Measurements from ENCODE around the gene NPR2. TPM values are rescaled to one million over a fixed set of nuclear protein-coding genes. Genes with fewer than 3 reads are reported as not detected.

The NPR2 gene
- total and polyA plus RNA-seq, 2 of the 13 experiments (the other 11 are each of a cell fraction or from before 2014, with no cell fraction given): 7.4 to 9.4 TPM

DNA sequence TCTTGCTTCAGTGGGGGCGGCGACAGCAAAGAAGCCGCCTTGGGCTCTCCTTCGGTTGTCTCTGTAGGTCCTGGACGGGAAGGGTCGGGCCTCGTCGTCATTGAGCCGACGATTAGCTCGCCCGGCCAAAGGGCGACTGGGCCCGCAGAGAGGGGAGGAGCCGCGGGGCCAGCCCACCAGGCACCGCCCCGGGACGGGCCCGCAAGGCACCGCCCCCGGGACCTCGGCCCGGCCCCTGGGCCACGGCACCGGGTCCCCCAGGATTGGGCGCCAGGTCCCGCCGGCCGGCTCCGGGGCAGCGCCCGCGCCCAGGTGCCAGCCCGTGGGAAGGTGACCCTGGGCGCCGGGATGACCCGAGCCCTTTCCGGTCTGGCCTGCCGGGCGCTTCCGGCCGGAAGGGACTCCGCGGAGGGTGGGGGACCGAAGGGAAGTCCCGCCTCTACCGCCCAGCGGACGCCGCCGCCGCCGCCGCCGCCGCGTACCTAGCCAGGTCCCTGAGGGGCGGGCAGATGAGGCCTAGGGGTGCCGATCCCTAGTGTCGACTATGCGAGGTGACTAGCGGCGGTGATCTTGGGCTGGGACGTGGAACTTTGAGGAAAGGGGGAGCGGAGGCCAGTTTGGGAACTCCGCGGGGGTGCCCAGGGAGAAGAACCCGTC lies 42.4 kb upstream of the NPR2 start, which contains the start of the genes GBA2 and RGP1 (continued):
- TF ChIP-seq, protein P1, sequence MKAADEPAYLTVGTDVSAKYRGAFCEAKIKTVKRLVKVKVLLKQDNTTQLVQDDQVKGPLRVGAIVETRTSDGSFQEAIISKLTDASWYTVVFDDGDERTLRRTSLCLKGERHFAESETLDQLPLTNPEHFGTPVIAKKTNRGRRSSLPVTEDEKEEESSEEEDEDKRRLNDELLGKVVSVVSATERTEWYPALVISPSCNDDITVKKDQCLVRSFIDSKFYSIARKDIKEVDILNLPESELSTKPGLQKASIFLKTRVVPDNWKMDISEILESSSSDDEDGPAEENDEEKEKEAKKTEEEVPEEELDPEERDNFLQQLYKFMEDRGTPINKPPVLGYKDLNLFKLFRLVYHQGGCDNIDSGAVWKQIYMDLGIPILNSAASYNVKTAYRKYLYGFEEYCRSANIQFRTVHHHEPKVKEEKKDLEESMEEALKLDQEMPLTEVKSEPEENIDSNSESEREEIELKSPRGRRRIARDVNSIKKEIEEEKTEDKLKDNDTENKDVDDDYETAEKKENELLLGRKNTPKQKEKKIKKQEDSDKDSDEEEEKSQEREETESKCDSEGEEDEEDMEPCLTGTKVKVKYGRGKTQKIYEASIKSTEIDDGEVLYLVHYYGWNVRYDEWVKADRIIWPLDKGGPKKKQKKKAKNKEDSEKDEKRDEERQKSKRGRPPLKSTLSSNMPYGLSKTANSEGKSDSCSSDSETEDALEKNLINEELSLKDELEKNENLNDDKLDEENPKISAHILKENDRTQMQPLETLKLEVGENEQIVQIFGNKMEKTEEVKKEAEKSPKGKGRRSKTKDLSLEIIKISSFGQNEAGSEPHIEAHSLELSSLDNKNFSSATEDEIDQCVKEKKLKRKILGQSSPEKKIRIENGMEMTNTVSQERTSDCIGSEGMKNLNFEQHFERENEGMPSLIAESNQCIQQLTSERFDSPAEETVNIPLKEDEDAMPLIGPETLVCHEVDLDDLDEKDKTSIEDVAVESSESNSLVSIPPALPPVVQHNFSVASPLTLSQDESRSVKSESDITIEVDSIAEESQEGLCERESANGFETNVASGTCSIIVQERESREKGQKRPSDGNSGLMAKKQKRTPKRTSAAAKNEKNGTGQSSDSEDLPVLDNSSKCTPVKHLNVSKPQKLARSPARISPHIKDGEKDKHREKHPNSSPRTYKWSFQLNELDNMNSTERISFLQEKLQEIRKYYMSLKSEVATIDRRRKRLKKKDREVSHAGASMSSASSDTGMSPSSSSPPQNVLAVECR (CRISPR knock-in tag; IDR thresholded peaks at IDR 0.05; ENCODE audit: borderline replicate concordance): peak; percentile 87
- peak; percentile 47; the same call in 1 of the 2 replicates for TF ChIP-seq ZNF143 (CRISPR knock-in tag; IDR thresholded peaks at IDR 0.05)
- peak; percentile 95 for TF ChIP-seq PHF8 (CRISPR knock-in tag; IDR thresholded peaks at IDR 0.05)
- TF ChIP-seq, protein P2, sequence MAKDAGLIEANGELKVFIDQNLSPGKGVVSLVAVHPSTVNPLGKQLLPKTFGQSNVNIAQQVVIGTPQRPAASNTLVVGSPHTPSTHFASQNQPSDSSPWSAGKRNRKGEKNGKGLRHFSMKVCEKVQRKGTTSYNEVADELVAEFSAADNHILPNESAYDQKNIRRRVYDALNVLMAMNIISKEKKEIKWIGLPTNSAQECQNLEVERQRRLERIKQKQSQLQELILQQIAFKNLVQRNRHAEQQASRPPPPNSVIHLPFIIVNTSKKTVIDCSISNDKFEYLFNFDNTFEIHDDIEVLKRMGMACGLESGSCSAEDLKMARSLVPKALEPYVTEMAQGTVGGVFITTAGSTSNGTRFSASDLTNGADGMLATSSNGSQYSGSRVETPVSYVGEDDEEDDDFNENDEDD (CRISPR knock-in tag; IDR thresholded peaks at IDR 0.05; ENCODE audit: borderline replicate concordance): peak; percentile 12; the same call in 1 of the 2 replicates
- peak; percentile 31; the same call in 1 of the 2 replicates for TF ChIP-seq HDAC2 (CRISPR knock-in tag; IDR thresholded peaks at IDR 0.05)
- TF ChIP-seq, protein P3, sequence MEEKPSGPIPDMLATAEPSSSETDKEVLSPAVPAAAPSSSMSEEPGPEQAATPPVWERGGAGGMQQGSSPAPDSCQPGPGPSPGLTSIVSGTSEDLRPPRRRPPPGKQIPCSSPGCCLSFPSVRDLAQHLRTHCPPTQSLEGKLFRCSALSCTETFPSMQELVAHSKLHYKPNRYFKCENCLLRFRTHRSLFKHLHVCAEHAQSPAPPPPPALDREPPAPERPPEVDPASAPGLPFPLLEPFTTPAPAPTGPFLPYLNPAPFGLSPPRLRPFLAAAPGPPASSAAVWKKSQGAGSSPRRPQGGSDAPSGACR (CRISPR knock-in tag; IDR thresholded peaks at IDR 0.05): no peak
- peak; percentile 29; the same call in 1 of the 2 replicates for TF ChIP-seq IRF2 (CRISPR knock-in tag; IDR thresholded peaks at IDR 0.05)
- no peak for TF ChIP-seq ZFP41 (CRISPR knock-in tag; IDR thresholded peaks at IDR 0.05; ENCODE audit: borderline replicate concordance)
- TF ChIP-seq, protein P4, sequence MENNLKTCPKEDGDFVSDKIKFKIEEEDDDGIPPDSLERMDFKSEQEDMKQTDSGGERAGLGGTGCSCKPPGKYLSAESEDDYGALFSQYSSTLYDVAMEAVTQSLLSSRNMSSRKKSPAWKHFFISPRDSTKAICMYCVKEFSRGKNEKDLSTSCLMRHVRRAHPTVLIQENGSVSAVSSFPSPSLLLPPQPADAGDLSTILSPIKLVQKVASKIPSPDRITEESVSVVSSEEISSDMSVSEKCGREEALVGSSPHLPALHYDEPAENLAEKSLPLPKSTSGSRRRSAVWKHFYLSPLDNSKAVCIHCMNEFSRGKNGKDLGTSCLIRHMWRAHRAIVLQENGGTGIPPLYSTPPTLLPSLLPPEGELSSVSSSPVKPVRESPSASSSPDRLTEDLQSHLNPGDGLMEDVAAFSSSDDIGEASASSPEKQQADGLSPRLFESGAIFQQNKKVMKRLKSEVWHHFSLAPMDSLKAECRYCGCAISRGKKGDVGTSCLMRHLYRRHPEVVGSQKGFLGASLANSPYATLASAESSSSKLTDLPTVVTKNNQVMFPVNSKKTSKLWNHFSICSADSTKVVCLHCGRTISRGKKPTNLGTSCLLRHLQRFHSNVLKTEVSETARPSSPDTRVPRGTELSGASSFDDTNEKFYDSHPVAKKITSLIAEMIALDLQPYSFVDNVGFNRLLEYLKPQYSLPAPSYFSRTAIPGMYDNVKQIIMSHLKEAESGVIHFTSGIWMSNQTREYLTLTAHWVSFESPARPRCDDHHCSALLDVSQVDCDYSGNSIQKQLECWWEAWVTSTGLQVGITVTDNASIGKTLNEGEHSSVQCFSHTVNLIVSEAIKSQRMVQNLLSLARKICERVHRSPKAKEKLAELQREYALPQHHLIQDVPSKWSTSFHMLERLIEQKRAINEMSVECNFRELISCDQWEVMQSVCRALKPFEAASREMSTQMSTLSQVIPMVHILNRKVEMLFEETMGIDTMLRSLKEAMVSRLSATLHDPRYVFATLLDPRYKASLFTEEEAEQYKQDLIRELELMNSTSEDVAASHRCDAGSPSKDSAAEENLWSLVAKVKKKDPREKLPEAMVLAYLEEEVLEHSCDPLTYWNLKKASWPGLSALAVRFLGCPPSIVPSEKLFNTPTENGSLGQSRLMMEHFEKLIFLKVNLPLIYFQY (CRISPR knock-in tag; IDR thresholded peaks at IDR 0.05; ENCODE audit: borderline replicate concordance): peak; percentile 80; the same call in 1 of the 2 replicates
- no peak for TF ChIP-seq MATR3 (CRISPR knock-in tag; IDR thresholded peaks at IDR 0.05)
- TF ChIP-seq, protein P5, sequence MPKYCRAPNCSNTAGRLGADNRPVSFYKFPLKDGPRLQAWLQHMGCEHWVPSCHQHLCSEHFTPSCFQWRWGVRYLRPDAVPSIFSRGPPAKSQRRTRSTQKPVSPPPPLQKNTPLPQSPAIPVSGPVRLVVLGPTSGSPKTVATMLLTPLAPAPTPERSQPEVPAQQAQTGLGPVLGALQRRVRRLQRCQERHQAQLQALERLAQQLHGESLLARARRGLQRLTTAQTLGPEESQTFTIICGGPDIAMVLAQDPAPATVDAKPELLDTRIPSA (CRISPR knock-in tag; IDR thresholded peaks at IDR 0.05; ENCODE audit: borderline replicate concordance): no peak
- peak; percentile 89 for TF ChIP-seq SP2 (CRISPR knock-in tag; IDR thresholded peaks at IDR 0.05)
- peak; percentile 73; the same call in 1 of the 2 replicates for TF ChIP-seq ZNF547 (CRISPR knock-in tag; IDR thresholded peaks at IDR 0.05)
- TF ChIP-seq, protein P6, sequence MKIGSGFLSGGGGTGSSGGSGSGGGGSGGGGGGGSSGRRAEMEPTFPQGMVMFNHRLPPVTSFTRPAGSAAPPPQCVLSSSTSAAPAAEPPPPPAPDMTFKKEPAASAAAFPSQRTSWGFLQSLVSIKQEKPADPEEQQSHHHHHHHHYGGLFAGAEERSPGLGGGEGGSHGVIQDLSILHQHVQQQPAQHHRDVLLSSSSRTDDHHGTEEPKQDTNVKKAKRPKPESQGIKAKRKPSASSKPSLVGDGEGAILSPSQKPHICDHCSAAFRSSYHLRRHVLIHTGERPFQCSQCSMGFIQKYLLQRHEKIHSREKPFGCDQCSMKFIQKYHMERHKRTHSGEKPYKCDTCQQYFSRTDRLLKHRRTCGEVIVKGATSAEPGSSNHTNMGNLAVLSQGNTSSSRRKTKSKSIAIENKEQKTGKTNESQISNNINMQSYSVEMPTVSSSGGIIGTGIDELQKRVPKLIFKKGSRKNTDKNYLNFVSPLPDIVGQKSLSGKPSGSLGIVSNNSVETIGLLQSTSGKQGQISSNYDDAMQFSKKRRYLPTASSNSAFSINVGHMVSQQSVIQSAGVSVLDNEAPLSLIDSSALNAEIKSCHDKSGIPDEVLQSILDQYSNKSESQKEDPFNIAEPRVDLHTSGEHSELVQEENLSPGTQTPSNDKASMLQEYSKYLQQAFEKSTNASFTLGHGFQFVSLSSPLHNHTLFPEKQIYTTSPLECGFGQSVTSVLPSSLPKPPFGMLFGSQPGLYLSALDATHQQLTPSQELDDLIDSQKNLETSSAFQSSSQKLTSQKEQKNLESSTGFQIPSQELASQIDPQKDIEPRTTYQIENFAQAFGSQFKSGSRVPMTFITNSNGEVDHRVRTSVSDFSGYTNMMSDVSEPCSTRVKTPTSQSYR (CRISPR knock-in tag; IDR thresholded peaks at IDR 0.05; ENCODE audit: borderline replicate concordance): no peak
